Occipital lobe (tissue), 2 donors: ENCODE results near the gene HSD17B1. TPM values are rescaled to one million over a fixed set of nuclear protein-coding genes. Genes with fewer than 3 reads are reported as not detected.
"Not testable (repeated sequence)": the region's sequence is repeated elsewhere in the genome, so short reads cannot be mapped to it uniquely, and the experiment has no call there.

Experiments
- DNase-seq: peaks from one replicate; lab custom pipeline; 2025; lab: John Stamatoyannopoulos, UW
- total RNA-seq: library from RNA; depleted of rRNA; stranded (reverse); fragments of >200 nt; gene quantifications from one replicate; pipeline ENCODE4 v1.2.3, GENCODE V29; 2014

The HSD17B1 gene, protein sequence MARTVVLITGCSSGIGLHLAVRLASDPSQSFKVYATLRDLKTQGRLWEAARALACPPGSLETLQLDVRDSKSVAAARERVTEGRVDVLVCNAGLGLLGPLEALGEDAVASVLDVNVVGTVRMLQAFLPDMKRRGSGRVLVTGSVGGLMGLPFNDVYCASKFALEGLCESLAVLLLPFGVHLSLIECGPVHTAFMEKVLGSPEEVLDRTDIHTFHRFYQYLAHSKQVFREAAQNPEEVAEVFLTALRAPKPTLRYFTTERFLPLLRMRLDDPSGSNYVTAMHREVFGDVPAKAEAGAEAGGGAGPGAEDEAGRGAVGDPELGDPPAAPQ
- total RNA-seq: 0.62 TPM

DNA sequence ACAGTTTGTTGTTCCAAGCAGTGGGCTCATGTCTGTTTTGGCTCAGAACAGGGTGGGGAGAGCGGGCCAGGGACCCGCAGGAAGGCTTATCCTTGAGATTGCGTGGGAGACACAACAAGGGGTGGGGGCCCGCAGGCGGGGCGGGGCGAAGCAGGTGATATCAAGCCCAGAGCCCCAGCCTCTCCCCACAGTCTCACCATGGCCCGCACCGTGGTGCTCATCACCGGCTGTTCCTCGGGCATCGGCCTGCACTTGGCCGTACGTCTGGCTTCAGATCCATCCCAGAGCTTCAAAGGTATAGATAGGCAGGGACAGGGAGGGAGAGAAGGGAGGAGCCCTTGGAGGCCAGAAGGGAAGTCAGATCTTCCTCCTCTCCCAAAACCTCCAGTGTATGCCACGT, at the start of gene HSD17B1:
Gene HSD17B1 (plus strand): TSS at position 188 of the 400 bp plus-strand sequence. CDS start 11 bp downstream, at position 199.
- DNase-seq: not testable (repeated sequence)

DNA sequence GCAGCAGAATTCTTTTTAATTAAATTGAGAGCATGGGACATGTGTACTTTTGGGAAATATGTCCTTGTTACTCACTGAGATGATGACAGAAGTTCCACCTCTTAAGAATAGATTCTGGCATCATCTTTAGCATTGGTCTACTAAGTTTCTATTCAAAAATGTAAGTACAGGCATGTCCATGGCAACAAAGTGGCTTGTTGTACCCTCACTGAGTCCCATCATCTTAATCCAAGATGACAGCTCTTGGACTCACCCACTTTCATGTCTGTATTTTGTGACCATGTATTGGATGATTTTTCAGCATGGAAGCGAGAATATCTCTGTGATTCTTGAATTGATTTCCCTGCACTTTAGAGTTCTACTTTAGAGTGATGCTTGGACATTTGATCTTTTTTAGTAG, 49.8 kb upstream of the HSD17B1 start:
- no peak for DNase-seq

DNA sequence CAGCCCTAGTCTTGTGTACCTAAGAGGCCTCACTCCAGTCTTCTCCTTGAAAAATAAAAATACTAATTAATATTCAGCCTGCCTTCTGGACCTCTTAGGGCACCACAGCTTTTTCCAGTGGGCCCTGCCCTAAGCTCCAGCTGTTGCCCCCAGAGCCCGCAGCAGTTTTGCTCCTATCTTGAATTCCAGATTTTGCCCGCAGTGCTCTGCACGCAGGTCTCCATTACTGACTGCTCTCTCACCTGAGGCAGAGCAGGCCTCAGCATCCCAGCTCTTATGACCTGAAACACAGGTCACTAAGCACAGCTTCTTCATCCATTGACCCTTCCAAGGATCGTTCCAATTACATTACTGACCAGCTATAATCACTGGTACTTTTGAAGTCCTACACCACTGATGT, 45.1 kb upstream of the HSD17B1 start:
- no peak for DNase-seq

DNA sequence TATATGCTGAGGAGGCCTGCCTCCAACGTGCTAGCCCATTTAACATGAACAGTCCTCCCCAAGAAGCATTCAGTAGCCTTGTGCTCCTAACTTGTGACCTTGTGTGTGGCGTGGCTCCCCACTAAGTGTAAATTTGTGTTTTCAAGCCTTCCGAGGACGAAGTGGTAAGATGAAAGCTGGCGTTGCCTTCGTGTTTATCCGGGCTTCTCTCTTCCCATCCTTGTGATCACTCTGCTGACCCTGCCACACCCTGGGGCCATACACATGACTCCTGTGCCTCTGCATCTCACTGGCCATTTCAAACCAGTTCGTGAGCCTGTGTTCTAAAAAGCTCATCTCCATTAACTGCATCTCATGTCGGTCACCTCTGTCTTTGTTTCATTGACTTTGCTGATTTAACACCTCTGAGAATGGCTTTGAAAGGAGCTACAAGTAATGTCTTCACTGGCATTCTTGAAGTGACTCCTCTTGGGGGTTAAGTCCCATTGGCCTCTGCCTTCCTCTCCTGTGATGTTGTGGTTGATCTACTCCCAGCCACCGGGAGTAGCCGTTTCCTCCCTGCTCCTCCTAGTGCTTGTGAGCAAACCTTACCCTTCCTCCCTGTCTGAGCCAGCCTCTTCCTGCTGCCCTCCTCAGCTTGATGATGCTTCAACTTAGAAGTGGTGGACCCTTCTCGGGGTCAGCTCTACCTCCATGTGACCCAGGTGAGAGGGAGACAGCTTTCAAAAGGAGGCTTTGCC, 44.1 kb upstream of the HSD17B1 start:
- DNase-seq: no peak

DNA sequence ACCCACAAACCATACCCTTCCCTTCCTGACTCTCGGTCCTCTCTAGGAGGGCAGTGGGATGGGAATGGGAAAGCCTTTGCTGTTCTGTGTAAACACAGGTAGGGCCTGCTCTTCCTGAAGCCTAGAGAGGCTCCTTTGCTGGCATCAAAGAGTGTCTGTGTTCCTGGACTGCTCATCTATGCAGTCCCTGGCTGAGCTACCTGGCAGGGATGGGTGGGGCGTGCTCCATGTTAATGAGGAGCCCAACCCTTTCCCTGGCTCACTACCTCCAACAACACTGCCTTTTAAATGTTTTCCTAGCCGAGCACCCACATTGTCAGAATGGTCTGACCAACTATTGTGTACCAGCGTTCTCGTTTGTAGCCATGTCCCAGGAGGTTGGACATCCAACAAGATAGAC, 43.3 kb upstream of the HSD17B1 start:
- DNase-seq: no peak

DNA sequence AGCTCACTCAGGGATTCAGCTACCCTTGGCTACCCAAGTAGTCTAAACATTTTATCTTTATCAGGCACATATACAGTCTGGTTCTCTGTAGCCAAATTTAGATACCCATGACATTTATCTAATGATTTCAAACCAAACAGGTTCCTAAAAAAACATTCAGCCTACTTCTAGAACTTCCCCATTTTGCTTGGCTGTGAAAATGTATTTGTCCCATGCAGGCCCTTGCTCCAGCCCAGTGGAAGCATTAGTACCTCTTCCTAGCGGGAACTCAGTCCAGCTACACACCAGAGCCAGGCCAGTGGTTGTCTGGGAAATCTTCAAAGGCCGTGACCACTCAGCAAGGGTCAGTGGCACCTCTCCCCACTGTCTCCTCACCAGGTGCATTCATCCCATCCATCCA, 42.9 kb upstream of the HSD17B1 start:
- no peak for DNase-seq

DNA sequence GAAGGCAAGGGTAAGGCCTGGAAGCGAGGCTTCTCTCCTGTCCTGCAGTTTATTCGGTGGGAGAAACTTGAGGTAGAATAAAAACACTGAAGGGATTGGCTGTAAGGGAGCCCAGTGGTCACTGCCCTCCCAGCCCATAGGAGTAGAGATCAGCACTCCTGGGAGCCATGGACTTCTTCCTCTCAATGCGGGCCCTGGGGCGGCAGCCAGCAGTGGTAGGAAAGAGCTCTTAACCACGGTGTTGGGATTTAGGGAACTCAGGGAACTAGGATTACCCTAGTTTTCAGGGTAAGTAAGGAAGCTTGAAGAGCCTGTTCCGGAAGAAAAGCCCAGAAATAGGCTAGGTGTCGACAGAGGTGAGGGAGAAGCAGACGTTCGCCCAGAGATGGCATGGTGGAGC, 40.5 kb upstream of the HSD17B1 start:
- DNase-seq: no peak

DNA sequence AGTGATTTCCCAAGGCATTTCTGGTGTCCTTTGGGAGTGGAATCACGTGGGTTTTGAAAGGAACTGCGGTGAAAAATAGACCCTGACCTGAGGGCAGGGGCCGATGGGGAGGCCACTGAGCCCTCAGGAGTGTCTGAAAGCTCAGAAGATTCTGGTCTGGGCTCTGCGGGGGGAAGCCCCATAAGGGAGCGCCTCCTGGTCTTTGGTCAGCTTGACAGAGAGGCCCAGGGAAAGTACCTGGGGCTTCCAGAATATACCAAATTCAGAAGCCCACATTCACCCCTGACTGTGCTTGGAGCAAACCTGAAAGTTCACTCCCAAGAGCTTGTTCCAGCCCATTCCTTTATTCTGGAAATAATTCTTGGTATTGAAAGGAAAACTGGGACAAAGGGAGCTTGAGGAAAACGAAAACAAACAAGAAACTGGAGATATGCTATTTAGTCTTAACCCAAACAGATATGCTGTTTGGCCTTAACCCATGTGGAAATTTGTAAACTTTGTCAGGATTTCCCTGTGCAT, 39.9 kb upstream of the HSD17B1 start:
- DNase-seq: no peak

DNA sequence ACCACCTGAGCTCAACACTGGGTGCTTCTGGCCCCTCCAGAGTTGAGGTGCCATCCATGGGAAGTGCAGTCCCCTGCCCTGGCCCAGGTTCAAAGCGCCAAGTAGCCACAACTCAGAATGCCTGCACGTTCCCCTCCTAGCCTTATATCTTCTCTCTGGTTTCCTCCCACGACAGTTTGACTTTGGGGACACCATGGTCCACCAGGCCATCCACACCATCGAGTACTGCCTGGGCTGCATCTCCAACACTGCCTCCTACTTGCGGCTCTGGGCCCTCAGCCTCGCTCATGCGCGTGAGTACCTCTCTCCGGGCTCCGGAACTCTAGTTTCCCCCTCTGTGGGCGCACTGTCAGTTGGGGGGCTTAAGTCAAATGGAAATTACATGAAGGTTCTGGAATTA, 39.0 kb upstream of the HSD17B1 start:
- no peak for DNase-seq

DNA sequence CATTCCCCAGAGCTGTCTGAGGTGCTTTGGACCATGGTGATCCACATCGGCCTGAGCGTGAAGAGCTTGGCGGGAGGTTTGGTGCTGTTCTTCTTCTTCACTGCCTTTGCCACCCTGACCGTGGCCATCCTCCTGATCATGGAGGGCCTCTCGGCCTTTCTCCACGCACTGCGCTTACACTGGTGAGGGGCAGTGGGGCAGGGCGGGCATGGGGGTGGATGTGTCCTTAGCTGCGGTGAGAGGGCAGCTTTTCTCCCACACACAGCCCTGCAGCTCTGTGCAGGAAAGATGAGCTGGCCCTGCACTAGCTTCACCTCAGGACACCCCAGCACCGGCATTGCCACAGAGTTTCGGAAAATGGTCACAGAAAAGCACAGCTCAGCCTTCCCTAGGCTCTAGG, 38.4 kb upstream of the HSD17B1 start:
- DNase-seq: no peak

DNA sequence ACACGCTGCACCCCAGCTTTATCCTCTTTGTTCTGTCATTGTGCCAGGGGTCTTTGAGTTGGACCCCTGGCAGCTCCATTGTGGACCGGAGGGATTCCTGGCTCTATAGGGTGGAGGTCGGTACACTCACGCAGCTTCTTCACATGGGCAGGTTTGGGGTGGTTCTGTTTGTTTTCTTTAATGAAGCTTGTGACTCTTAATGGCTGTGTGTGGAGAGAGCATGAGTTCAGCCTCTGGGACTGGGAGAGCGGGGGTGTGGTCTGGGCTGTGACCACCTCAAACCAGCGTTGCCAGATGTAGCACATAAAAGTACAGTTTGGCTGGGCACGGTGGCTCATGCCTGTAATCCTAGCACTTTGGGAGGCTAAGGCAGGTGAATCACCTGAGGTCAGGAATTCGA, 37.9 kb upstream of the HSD17B1 start:
- no peak for DNase-seq

DNA sequence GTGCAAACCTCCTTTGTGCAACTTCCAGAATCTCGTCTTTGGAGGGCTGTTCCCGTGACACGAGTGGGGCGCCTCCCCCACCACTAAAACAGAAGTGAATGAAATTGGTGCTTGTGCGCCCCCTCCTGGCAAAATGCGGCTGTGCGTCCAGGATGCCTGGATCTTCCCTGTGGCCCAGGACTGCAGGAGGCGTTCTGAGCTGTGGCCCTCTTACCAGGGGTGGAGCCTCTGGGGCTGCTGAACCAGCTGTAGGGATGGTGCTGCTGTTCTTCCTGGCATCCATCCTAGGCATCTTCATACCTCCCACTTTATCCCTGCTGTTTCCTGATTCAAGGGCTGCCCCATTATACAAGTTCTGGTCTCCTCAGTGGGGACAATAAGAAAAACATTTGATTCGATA, 35.2 kb upstream of the HSD17B1 start:
- peak; percentile 60 for DNase-seq

DNA sequence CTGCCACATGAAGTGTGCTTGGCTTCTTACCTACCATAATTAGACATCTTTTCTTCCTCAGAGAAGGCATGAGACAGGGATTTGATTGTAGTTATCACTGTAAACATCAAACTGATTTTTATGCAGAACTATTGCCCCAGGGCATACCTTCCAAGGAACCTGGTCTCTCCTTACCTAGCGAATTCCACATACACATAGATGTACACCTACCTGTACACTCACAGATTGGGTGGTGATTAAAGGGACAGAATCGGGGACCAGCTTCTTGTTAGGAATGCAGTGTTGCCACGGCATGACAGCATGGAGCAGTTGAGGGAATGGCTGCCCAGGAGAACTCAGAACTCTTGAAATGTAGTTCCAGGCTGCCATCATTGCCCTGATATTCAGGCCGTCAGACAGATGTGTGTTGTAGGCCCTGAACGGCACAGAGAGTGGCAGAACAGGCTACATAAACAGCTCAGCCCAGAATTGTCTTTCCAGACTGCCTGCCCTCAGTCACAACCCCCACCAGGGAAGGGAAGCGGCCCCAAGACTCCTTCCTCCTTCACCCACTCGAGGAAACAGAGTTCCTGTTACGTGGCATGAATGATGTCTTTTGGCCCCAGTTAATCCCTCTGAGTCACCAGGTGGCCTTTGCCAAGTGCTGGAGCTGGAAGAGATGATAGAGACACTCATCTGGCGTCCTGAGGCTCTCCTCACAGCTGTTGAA, 34.5 kb upstream of the HSD17B1 start:
- peak; percentile 51 for DNase-seq

DNA sequence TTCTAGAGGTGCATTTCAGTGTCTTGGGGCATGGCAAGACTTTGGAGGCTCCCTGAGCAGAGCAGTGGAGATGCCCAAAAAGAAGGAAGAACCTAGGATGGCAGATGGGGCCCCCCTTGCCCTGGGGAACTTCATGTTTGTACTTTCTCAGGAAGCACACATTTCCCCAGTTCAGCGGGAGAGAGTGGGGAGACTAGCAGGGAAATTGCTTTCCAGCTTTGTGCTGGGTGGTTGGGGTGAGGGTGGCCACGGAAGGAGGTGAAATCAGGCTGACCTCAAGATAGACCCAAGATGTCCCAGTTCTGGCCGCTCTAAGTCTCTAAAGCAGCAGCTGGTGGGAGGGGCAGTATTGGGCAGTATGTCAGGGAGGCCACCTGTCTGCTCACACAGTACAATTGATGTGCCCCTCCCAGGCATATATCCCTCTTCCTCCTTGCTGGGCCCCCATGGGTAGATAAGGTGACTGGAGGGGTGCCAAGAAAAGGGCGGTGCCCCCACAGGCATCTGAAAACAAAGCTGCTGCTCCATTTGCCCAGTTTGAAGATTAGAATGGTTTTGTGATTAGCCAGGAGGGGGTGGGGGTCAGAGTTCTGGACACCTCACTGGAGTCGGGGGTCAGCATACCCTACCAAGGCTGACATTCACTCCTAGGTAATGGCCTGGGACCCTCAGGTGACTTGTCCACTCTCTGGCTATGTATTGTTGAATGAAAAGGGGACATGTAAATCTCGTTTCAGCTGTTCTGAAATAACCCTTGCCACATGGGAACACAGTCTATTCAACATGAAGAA, 33.8 kb upstream of the HSD17B1 start:
- no peak for DNase-seq

DNA sequence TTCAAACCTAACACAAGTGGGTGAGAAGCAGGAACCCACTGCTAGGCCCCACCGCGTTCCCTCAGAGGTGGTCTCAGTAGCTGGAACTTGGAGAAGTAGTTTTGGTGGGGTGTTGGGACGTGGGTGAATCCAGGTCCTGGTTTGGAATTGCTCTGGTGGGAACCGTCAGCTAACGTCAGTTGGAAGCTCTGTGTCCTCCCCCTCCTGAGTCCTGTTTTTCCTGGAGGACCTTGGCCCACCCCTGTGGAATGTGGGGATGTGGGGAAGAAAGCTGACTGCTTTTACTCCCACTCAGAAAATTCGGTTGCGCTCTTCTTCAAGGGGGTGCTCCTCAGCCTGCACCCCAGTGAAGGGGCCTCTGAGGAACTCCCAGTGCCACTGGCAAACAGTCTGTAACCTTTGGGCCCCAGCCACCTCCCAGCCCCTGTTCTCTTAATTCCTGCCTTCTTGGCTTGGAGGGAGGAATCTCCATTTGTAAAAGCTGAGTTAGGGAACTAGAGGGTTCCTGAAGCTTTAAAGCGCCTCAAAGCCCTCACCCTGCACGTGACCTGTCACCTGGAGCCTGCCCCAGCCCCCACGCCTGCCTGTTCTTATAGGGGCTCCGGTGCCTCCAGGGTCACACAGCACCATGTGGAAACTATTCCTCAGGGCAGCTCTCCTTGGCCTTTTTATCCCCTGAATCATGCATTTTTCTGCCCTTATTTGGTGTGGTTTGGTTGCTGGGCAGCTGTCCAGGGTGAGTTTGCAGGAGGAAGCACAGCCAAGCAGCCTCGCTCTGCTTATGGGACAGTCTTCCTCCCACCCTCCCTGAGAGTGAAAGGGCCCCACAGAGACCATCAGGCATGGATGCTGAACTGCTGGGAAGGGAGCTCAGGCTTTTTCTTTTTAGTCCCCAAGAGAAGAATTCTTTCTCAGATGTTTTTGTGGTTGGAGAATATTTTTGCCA, 32.9 kb upstream of the HSD17B1 start:
- peak; percentile 74 for DNase-seq

DNA sequence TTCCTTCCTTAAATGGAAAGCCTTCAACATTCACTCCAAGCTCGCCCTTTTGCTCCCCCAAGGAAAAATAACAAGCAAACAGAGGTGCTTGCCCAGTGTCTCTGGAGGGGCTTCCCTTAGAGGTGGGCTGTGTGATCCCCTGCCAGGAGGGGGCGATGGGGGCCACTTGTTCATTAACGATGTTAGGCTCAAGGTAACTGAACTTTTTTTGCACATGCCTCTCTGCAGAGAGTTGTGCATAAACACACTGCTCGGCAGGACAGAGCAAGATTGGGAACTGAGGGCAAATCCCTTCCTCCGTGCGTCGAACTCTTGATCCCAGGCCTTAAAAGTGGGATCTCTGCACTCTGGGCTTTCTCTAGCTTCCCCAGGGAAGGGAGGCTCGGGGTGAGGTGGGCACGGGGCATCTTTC, 32.2 kb upstream of the HSD17B1 start:
- DNase-seq: no peak

DNA sequence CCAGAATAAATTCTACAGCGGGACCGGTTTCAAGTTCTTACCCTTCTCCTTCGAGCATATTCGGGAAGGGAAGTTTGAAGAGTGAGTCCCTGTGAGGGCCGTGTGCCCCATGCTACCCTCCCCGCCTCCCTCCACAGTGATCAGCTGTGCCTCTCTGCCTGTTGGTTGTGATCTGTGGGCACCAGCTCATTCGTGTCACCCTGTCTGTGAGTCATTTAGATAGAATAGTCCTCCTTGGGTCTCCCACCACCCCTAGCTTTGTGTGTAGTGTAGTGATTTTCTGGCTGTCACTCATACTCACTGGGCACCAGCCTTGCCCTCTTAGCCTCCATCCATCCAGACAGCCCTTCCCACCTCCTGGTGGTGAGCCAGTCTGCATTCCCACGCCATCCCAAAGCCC, 31.7 kb upstream of the HSD17B1 start:
- DNase-seq: no peak

DNA sequence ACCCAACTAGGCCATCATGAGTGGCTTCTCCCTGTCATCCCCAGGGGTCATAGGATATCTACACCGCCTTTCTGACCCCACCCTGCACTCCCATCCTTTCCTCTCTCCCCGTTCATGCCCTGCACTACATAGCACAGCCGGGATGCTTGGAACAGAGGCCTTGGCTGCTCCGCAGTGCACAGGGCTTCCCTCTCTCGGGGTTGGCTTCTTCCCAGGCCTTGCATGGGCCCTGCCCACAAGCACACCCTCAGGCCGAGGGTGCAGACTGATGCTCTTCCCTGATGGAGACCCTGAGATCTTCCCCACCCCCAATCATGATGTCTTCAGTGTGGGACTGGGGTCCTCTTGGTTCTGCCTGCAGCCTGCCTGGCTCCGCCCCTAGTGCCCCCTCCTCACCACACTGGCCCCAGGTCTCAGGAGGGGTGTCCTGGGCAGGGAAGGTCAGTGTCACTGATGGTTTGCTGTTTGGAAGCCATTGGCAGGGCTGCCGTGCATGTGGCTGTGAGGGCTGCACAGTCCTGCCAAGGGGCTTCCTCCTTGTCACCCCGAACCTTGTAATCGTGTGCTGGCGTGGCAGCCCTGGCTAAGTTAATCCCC, 31.0 kb upstream of the HSD17B1 start:
- DNase-seq: no peak

DNA sequence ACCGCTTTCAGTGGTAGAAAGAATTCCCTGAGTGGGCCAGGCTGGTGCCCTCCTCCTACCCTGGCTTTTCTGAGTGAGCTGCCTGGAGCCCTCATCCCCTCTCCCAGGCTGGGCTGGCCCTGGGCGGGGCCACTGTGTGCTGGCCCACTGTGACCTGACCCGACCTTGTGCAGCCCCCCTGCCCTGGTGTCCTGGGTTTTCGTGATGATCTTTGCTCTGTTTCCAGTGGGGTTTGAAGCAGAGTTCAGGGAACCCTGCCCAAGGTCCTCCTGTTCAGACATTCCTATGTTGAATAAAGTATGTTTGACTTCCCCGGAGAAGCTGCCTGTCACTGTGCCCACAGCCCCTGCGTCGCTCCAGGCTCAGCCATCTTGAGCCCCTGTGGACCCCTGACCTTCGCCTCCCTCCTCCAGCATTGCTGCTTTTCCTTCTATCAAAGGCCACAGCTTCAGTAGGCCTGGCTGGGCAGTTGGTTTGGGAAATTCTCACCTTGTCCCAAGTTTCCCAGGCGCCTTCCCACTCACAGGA, 30.4 kb upstream of the HSD17B1 start:
- no peak for DNase-seq
